ENCODE results near the gene MDC1.

DNA sequence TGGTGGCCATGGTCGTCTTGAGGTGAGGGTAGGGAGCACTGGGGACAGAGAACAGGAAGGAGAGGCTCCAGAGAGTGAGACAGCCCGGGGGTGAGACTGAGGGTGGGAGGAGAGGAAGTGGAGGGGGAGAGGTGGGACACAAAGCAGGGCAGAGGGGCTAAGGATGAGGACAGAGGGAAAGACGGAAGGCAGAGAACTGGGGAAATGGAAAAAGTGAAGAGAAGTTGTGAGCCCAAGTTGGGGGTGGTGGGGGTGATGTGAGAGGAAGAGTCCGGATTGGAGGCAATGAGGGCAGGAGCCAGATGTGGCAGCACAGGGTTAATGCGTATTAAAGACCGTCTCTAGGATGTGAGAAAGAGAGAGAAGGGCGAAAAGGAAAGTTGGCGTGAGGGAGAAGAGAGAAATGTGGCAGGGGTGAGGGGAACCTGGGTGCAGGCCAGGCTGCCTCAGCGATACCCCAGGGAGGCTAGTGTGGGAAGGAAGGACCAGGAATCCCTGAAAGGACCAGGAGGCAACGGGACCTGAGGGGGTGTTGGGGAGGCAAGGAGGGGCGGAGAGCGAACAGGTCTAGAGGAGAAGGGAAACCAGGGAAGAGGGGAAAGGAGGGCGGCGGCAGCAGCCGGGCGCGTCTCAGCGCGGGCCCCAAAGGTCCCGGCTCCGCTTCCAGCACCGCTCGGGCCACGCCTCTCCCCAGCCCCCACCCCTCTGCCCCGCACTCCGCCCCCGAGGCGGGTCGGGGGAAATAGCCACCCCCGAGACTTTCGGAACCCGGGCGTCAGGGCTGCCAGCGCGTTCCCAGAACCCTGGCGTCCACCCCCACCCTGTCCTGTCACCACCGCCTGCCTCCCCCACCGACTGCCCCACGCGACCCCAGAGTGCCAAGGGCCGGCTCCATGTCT, 30.8 kb downstream of the MDC1 start, which contains the start of gene PPP1R18:
- TF ChIP-seq CTCF (IDR thresholded peaks at IDR 0.05) (no peak), POLR2A (IDR thresholded peaks at IDR 0.05) (no peak)
